GM12864 (cell line): ENCODE results near the gene ITGB1.
"Not testable (repeated sequence)": the region's sequence is repeated elsewhere in the genome, so short reads cannot be mapped to it uniquely, and the experiment has no call there.

Experiments used
- DNase-seq: peaks from one replicate; pipeline ENCODE4 v3.0.0-alpha.2; 2011; ENCODE audit warnings: low read depth
- H3K4me3 ChIP-seq: 2 replicates; pipeline ENCODE4 v1.5.1; 2011; ENCODE audit warnings: mild to moderate bottlenecking, low read depth, low read length, control low read depth
- TF ChIP-seq, protein P1 (sequence below): IDR thresholded peaks from 2 replicates; pipeline ENCODE4 v1.5.1; 2011; ENCODE audit warnings: low read depth, mild to moderate bottlenecking, moderate library complexity, low read length, control low read depth, inconsistent platforms; ENCODE audit errors: missing control alignments

Gene ITGB1

DNA sequence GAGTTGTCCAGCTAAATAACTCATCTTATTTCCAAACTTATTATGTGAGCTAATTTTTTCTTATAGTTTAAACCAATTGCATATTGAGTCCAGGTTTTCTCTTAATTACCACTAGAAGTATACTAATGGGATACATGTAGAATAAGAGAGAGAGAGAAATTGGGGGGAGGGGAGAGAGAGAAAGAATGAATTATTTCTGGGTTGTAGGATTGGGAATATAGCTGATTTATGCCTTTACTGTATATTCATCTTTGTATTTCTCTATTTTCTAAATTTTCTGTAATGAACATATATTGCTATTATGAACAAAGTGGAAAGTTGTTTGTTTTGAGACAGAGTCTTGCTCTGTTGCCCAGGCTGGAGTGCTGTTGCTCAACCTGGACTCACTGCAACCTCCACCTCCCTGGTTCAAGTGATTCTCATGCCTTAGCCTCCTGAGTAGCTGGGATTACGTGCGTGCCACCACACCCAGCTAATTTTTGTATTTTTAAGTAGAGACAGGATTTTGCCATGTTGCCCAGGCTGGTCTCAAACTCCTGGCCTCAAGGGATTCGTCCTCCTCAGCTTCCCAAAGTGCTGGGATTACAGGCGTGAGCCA lies 26.1 kb upstream of the ITGB1 start:
- TF ChIP-seq, protein P1, sequence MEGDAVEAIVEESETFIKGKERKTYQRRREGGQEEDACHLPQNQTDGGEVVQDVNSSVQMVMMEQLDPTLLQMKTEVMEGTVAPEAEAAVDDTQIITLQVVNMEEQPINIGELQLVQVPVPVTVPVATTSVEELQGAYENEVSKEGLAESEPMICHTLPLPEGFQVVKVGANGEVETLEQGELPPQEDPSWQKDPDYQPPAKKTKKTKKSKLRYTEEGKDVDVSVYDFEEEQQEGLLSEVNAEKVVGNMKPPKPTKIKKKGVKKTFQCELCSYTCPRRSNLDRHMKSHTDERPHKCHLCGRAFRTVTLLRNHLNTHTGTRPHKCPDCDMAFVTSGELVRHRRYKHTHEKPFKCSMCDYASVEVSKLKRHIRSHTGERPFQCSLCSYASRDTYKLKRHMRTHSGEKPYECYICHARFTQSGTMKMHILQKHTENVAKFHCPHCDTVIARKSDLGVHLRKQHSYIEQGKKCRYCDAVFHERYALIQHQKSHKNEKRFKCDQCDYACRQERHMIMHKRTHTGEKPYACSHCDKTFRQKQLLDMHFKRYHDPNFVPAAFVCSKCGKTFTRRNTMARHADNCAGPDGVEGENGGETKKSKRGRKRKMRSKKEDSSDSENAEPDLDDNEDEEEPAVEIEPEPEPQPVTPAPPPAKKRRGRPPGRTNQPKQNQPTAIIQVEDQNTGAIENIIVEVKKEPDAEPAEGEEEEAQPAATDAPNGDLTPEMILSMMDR, result no peak
- H3K4me3 ChIP-seq, result no peak overlapping the region

DNA sequence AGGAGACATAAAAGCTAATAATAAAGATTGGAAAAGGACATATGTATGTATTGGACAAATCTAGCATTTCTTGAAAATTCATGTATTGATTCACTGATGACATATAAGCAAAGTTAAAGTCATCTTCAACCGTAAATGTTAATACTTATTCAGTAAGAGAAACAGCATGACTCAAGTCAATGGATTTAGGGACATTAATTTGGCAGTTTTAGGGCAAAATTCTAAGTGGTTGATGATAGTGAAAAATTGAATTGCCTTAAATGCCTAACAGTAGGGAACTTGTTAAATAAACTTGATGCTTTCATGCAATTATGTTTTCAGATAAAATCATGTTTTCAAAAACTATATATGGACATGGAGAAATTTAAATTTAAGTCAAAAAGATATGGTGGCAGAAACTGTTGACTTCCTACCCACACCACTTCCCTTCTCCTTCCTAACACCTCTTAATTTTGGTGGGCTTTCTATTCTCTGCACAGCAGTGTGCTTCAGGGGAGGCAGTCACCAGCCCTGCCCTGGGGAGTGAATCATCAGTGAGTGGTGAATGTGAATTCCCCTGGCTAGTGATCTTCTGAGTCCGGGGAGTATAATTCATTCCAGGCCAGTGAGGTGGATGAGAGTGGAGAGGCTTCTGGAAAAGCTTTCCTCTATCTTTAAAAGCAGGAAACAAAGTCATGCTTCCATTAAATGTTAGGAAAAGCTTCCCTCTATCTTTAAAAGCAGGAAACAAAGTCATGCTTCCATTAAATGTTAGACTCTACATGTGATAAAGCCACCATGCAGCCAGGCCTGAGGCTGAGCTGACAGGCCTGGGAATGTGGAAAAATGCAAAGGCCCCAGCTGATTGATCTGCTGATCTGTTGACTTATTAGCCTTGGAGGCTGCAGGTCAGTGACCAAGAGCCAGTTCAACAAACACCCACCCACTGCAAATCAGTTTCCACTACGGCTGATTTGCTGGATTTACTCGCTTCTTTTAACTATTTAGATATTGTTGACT lies 25.2 kb upstream of the ITGB1 start:
- no peak for DNase-seq
- H3K4me3 ChIP-seq, result no peak overlapping the region
- TF ChIP-seq, protein P1, result no peak

More for the DNA sequence above, 26.1 kb upstream of the ITGB1 start:
- DNase-seq, result no peak

DNA sequence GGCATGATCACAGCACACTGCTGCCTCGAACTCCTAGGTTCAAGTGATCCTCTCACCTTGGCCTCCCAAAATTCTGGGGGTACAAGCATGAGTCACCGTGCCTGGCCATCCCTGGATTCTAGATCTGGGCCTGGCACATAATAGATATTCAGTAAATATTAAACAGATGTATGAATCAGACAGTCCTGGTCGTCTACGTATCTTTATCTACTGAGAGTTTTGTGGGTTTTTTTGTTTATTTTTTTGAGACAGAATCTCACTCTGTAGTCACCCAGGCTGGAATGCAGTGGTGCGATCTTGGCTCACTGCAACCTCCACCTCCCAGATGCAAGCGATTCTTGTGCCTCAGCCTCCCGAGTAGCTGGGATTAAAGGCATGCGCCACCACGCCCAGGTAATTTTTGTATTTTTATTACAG lies 24.3 kb upstream of the ITGB1 start:
- no peak overlapping the region for H3K4me3 ChIP-seq
- TF ChIP-seq, protein P1, result no peak
- DNase-seq, result no peak

DNA sequence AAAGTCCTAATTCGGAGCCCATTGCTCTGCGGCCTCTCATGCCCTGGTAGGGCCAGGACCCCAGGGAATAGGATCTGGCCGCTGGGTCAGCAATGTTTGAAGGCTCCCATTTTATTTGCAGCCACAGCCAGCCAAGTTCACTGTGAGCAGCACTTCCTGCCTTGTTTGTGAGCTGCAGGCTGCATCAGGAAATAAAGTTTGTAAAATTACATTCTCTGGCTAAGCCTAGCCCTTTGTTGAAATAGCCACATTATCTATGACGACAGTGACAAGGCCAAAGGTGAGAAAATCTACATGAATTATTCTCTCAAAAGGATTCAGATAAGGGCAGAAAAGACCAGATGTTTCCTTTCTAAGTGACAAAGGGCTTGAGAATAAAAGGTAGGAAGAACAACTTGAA lies 23.7 kb upstream of the ITGB1 start:
- H3K4me3 ChIP-seq, result no peak overlapping the region
- TF ChIP-seq, protein P1, result no peak
- no peak for DNase-seq

DNA sequence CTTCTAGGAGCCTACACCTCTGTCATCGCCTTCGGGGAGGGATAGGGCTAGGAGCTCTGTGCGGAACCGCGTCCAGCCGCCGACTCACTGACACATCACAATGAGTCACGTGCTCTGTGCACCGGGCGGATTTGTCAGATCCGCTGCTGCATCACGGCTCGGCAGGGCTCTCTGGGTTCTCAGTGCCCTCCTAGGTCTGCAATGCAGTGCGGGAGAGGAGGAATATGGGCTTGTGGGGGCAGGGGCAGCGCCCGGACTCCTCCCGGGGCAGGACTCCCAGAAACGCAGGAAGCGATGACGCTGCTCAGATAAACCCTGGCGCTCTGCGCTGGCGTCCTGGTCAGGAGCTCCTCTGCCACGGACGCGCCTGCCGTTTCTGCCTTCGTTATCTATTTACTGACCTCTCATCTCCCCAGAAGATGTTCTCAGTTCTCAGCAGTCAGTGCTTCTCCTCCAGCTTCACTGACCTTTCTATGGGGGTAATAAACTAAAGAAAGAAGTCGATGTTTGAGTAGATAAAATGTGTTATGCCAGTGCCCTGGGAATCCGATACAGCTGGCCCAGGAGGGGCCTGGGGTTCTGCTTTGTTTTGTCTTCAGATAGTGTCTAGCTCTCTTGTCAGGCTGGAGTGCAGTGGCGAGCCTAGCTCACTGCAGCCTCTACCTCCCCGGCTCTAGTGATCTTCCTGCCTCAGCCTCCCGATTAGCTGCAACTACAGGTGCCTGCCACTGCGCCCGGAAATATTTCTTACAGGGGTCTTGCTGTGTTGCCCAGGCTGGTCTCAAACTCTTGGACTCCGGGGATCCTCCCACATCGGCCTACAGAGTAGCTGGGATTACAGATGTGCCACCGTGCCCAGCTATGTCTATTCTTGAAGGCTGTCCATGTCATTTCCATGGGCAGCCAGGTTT lies 22.8 kb upstream of the ITGB1 start:
- TF ChIP-seq, protein P1, result peak; percentile 5
- H3K4me3 ChIP-seq, result peak overlapping the region; percentile 73
- no peak for DNase-seq

DNA sequence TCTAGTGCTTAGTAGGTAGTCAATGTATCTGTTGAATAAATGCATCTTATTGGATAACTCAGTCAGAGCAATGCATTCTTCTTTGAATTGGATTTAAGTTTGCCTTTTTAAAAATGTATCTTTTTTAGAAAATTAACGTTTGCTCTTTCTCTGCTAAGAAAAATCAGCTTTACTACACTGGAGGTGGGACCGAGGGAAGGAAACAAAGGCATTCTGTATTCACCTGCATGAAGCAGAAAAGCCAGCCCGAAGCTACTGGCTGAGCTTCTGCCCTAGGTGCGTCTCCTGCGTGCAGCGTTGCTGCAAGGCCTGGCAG lies 22.2 kb upstream of the ITGB1 start:
- DNase-seq, result no peak
- TF ChIP-seq, protein P1, result no peak
- peak overlapping the region; percentile 73 for H3K4me3 ChIP-seq

DNA sequence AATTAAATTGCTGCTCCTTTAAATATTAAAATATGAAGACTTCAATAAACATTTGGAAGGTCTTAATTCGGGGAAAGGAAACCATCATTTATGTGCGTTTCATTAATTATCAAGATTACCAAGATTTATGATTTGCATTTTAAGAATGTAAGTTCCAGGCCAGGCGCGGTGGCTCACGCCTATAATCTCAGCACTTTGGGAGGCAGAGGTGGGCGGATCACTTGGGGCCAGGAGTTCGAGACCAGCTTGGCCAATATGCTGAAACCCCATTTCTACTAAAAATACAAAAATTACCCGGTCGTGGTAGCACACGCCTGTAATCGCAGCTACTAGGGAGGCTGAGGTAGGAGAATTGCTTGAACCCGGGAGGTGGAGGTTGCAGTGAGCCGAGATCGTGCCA lies 21.7 kb upstream of the ITGB1 start:
- not testable (repeated sequence) for DNase-seq, H3K4me3 ChIP-seq
